ENCODE results near the gene MELK.

DNA sequence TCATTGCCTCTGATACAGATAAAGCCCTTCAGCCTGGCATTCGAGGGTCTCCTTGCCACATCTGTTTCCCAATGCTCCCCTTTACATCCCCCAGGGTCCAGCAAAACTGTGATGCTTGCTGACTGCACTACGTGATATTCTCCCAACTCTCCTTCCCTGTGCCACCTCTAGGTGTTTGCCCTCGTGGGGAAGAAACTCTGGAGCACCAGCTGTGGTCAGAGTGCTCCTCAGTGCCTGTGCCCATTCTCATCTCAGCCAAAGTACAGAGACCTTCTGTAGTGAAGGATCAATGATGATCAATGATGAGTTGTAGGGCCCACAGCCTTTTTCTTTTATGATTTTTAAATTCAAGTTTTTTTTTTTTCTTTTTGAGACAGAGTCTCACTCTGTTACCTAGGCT lies 40.3 kb upstream of the MELK start:
- TF ChIP-seq POLR2AphosphoS5 (IDR thresholded peaks at IDR 0.05) (no peak), POLR2A (IDR thresholded peaks at IDR 0.05) (no peak)
- TF ChIP-seq, protein P1, sequence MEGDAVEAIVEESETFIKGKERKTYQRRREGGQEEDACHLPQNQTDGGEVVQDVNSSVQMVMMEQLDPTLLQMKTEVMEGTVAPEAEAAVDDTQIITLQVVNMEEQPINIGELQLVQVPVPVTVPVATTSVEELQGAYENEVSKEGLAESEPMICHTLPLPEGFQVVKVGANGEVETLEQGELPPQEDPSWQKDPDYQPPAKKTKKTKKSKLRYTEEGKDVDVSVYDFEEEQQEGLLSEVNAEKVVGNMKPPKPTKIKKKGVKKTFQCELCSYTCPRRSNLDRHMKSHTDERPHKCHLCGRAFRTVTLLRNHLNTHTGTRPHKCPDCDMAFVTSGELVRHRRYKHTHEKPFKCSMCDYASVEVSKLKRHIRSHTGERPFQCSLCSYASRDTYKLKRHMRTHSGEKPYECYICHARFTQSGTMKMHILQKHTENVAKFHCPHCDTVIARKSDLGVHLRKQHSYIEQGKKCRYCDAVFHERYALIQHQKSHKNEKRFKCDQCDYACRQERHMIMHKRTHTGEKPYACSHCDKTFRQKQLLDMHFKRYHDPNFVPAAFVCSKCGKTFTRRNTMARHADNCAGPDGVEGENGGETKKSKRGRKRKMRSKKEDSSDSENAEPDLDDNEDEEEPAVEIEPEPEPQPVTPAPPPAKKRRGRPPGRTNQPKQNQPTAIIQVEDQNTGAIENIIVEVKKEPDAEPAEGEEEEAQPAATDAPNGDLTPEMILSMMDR (IDR thresholded peaks at IDR 0.05), result no peak

Measured in breast epithelium (tissue), 3 donors.